CMK (cell line): ENCODE data around the gene VAT1L.
"Not testable (repeated sequence)": the region's sequence is repeated elsewhere in the genome, so short reads cannot be mapped to it uniquely, and the experiment has no call there.

Experiments
- DNase-seq: peaks from one replicate; pipeline ENCODE4 v3.0.0-alpha.2; 2010; ENCODE audit warnings: low read depth

The VAT1L gene

GRCh38 chr16:77913738-77914253 lies 125.4 kb downstream of the VAT1L start:
- DNase-seq, result no peak

- DNase-seq, result no peak
Observed at GRCh38 chr16:77916111-77916510, 127.7 kb downstream of the VAT1L start.

GRCh38 chr16:77917971-77918370 lies 129.6 kb downstream of the VAT1L start:
- DNase-seq, result no peak

GRCh38 chr16:77918809-77919707 lies 130.7 kb downstream of the VAT1L start:
- no peak for DNase-seq

GRCh38 chr16:77919761-77920415 lies 131.5 kb downstream of the VAT1L start:
- DNase-seq, result no peak

- no peak for DNase-seq
Observed at GRCh38 chr16:77920984-77921383, 132.6 kb downstream of the VAT1L start.

GRCh38 chr16:77922228-77922754 lies 133.9 kb downstream of the VAT1L start:
- DNase-seq, result no peak

- no peak for DNase-seq
Observed at GRCh38 chr16:77925531-77925930, 137.2 kb downstream of the VAT1L start.

GRCh38 chr16:77928096-77928495 lies 139.7 kb downstream of the VAT1L start:
- no peak for DNase-seq

- DNase-seq, result no peak
Observed at GRCh38 chr16:77929004-77929403, 140.6 kb downstream of the VAT1L start.

GRCh38 chr16:77931058-77931457 lies 142.7 kb downstream of the VAT1L start:
- no peak for DNase-seq

GRCh38 chr16:77937473-77938149 lies 149.2 kb downstream of the VAT1L start:
- no peak for DNase-seq

- DNase-seq, result no peak
Observed at GRCh38 chr16:77938913-77939312, 150.5 kb downstream of the VAT1L start.

- DNase-seq, result no peak
Observed at GRCh38 chr16:77939968-77940367, 151.6 kb downstream of the VAT1L start.

GRCh38 chr16:77943801-77944200 lies 155.4 kb downstream of the VAT1L start:
- DNase-seq, result no peak

GRCh38 chr16:77944631-77945030 lies 156.3 kb downstream of the VAT1L start:
- no peak for DNase-seq

GRCh38 chr16:77945126-77945525 lies 156.8 kb downstream of the VAT1L start:
- no peak for DNase-seq

GRCh38 chr16:77946823-77947222 lies 158.5 kb downstream of the VAT1L start:
- no peak for DNase-seq

- not testable (repeated sequence) for DNase-seq
Observed at GRCh38 chr16:77947590-77947989, 159.2 kb downstream of the VAT1L start.

- no peak for DNase-seq
Observed at GRCh38 chr16:77948835-77949234, 160.5 kb downstream of the VAT1L start.

GRCh38 chr16:77949445-77949844 lies 161.1 kb downstream of the VAT1L start:
- no peak for DNase-seq

GRCh38 chr16:77951788-77952187 lies 163.4 kb downstream of the VAT1L start:
- DNase-seq, result no peak
